Metanephros (tissue), 1 donor: ENCODE results near the gene RUNX2. TPM values are rescaled to one million over a fixed set of nuclear protein-coding genes. Genes with fewer than 3 reads are reported as not detected.

ENCODE experiments used
- total RNA-seq: library from RNA; depleted of rRNA; stranded (reverse); fragments of >200 nt; gene quantifications from one replicate; pipeline ENCODE4 v1.2.3, GENCODE V29; 2014

RUNX2 gene
- 3.3 TPM for total RNA-seq

DNA sequence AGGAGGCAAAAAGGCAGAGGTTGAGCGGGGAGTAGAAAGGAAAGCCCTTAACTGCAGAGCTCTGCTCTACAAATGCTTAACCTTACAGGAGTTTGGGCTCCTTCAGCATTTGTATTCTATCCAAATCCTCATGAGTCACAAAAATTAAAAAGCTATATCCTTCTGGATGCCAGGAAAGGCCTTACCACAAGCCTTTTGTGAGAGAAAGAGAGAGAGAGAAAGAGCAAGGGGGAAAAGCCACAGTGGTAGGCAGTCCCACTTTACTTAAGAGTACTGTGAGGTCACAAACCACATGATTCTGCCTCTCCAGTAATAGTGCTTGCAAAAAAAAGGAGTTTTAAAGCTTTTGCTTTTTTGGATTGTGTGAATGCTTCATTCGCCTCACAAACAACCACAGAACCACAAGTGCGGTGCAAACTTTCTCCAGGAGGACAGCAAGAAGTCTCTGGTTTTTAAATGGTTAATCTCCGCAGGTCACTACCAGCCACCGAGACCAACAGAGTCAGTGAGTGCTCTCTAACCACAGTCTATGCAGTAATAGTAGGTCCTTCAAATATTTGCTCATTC lies at the start of gene RUNX2:
RUNX2 (plus strand) TSS at position 375 of the 567 bp plus-strand sequence. CDS start 397 bp downstream, outside the sequence.

DNA sequence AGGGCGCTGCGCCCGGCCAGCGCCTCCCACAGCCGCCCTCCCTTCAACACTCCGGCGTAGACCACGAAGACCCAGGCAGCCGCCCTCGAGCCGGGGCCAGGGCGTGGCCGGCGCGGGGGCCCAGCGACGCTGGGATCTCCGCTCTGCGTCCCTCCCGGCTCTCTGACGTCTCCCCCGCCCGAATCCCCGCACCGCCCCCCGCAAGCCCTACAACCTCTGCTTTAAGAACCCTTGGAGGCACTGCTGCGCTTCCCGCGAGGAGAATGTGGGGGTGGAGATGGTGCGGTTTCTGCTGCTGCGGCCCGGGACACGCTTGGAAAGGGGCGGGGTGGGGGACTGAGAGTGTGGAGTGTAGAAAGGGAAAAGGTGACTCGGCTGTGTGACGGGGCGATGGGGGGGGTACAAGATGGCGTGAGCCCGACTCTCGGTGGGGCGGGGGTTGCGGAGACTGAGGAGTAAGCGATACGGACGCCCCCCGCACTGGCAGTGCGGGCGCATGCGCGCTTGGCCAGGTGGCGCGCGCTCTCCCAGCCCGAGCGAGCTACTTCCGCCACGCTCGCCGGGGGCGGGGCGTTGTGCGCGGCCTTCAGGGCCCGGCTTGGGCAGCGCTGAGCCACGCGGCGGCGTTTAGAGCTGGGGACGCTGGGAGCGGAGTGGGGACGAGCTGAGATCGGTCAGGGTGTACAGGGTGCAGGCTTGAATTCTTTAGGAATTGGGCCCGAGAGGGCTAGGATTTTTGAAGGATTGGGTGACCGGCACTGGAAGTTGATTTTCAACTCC lies 49.6 kb downstream of the RUNX2 start, which contains the start of gene SUPT3H:
SUPT3H (minus strand) TSS at position 381 of the 780 bp plus-strand sequence.

Other genes with a start within 250 kb of the RUNX2 start
- gene SUPT3H, start 49.6 kb downstream of the RUNX2 start, total RNA-seq: 16.6 TPM